Muscle of leg (tissue), 11 donors: ENCODE results near the gene UBAC1. TPM values are rescaled to one million over a fixed set of nuclear protein-coding genes. Genes with fewer than 3 reads are reported as not detected.

Experiments used
- DNase-seq: peaks from one replicate; pipeline ENCODE4 v3.0.0; 2013
- H3K27ac ChIP-seq: one replicate; pipeline ENCODE4 v1.5.1; 2013; ENCODE audit warnings: mild to moderate bottlenecking, low read length, control low read depth
- H3K27me3 ChIP-seq: one replicate; pipeline ENCODE4 v1.6.1; 2013; ENCODE audit warnings: low read length; ENCODE audit not compliant: control insufficient read depth, insufficient read depth
- H3K36me3 ChIP-seq: one replicate; pipeline ENCODE4 v1.6.1; 2013; ENCODE audit warnings: low read length; ENCODE audit not compliant: control insufficient read depth, insufficient read depth
- H3K4me1 ChIP-seq: one replicate; pipeline ENCODE4 v1.6.1; 2013; ENCODE audit warnings: low read length; ENCODE audit not compliant: control insufficient read depth, insufficient read depth
- H3K4me3 ChIP-seq: one replicate; pipeline ENCODE4 v1.5.1; 2013; ENCODE audit warnings: low read length, control low read depth
- H3K9me3 ChIP-seq: replicated peaks from 2 replicates; pipeline ENCODE4 v1.6.1; 2013; ENCODE audit warnings: low read depth, low read length; ENCODE audit not compliant: control insufficient read depth
- WGBS: methylation state at CpG from one replicate; pipeline ENCODE4 v1.1.5; 2013; ENCODE audit warnings: missing lambda C conversion rate; ENCODE audit not compliant: insufficient coverage; 5-methylcytosine and 5-hydroxymethylcytosine counted together
- polyA plus RNA-seq, 8 donors: library from polyadenylated mRNA; unstranded; fragments of 120-200 nt; gene quantifications; one replicate each; pipeline versions ENCODE4 v1.2.1 to v1.2.3, GENCODE V29; 2013; ENCODE audit warnings: inconsistent platforms in 1 of 8, low replicate concordance in 1 of 8; ENCODE audit not compliant: insufficient read length in 8 of 8, insufficient read depth in 1 of 8
- total RNA-seq: library from RNA; stranded (reverse); fragments of 120-200 nt; gene quantifications from one replicate; pipeline ENCODE4 v1.2.4, GENCODE V29; 2013

The UBAC1 gene
- total and polyA plus RNA-seq, 9 donors, result 34.1 to 51.8 (median 40.6) TPM

- no peak overlapping the region for H3K4me3 ChIP-seq
- peaks cover 48% of the 10 kb centered on the region for H3K36me3 ChIP-seq
- H3K27me3 ChIP-seq, result no peaks in the 10 kb centered on the region
- H3K27ac ChIP-seq, result no peak overlapping the region
- no peak for DNase-seq
- no peaks in the 10 kb centered on the region for H3K4me1 ChIP-seq
- H3K9me3 ChIP-seq, result no peaks in the 10 kb centered on the region
- 87% methylated on average over 19 of the region's 21 CpGs for WGBS
Observed at GRCh38 chr9:135929656-135930445, 31.3 kb downstream of the UBAC1 start.

GRCh38 chr9:135928731-135929655 is 32.2 kb downstream of the UBAC1 start:
- H3K4me3 ChIP-seq, result no peak overlapping the region
- no peaks in the 10 kb centered on the region for H3K27me3 ChIP-seq
- DNase-seq, result no peak
- H3K4me1 ChIP-seq, result no peaks in the 10 kb centered on the region
- no peaks in the 10 kb centered on the region for H3K9me3 ChIP-seq
- no peak overlapping the region for H3K27ac ChIP-seq
- peaks cover 43% of the 10 kb centered on the region for H3K36me3 ChIP-seq
- 88% methylated on average over 27 of the region's 27 CpGs for WGBS

- H3K27me3 ChIP-seq, result no peaks in the 10 kb centered on the region
- H3K9me3 ChIP-seq, result no peaks in the 10 kb centered on the region
- H3K27ac ChIP-seq, result no peak overlapping the region
- no peak for DNase-seq
- H3K36me3 ChIP-seq, result peaks cover 36% of the 10 kb centered on the region
- no peak overlapping the region for H3K4me3 ChIP-seq
- no peaks in the 10 kb centered on the region for H3K4me1 ChIP-seq
- WGBS, result 86% methylated on average over 23 of the region's 23 CpGs
Observed at GRCh38 chr9:135928074-135928730, 33.0 kb downstream of the UBAC1 start.

GRCh38 chr9:135927195-135928013 is 33.8 kb downstream of the UBAC1 start:
- no peak for DNase-seq
- H3K4me1 ChIP-seq, result no peaks in the 10 kb centered on the region
- H3K9me3 ChIP-seq, result no peaks in the 10 kb centered on the region
- no peak overlapping the region for H3K27ac ChIP-seq
- H3K27me3 ChIP-seq, result no peaks in the 10 kb centered on the region
- WGBS, result 90% methylated on average over 23 of the region's 25 CpGs
- no peak overlapping the region for H3K4me3 ChIP-seq
- H3K36me3 ChIP-seq, result peaks cover 29% of the 10 kb centered on the region

GRCh38 chr9:135926402-135927194 is 34.6 kb downstream of the UBAC1 start:
- 76% methylated on average over 27 of the region's 27 CpGs for WGBS
- H3K27ac ChIP-seq, result no peak overlapping the region
- H3K4me3 ChIP-seq, result no peak overlapping the region
- DNase-seq, result no peak
- no peaks in the 10 kb centered on the region for H3K27me3 ChIP-seq
- no peaks in the 10 kb centered on the region for H3K4me1 ChIP-seq
- peaks cover 23% of the 10 kb centered on the region for H3K36me3 ChIP-seq
- H3K9me3 ChIP-seq, result no peaks in the 10 kb centered on the region

- 76% methylated on average over 16 of the region's 19 CpGs for WGBS
- no peak overlapping the region for H3K27ac ChIP-seq
- H3K4me1 ChIP-seq, result peaks cover 5% of the 10 kb centered on the region
- H3K27me3 ChIP-seq, result no peaks in the 10 kb centered on the region
- DNase-seq, result no peak
- H3K9me3 ChIP-seq, result no peaks in the 10 kb centered on the region
- no peak overlapping the region for H3K4me3 ChIP-seq
- H3K36me3 ChIP-seq, result peaks cover 14% of the 10 kb centered on the region
Observed at GRCh38 chr9:135925496-135926133, 35.6 kb downstream of the UBAC1 start.

GRCh38 chr9:135924628-135925338 is 36.4 kb downstream of the UBAC1 start:
- Histone ChIP-seq H3K27me3 (no peaks in the 10 kb centered on the region), H3K9me3 (peaks cover 1% of the 10 kb centered on the region), H3K36me3 (peaks cover 8% of the 10 kb centered on the region), H3K27ac (no peak overlapping the region), H3K4me1 (peaks cover 5% of the 10 kb centered on the region), H3K4me3 (no peak overlapping the region)
- WGBS, result 82% methylated on average over 27 of the region's 27 CpGs
- no peak for DNase-seq

GRCh38 chr9:135923508-135923907 is 37.7 kb downstream of the UBAC1 start:
- Histone ChIP-seq H3K36me3 (peaks cover 8% of the 10 kb centered on the region), H3K4me1 (peaks cover 5% of the 10 kb centered on the region), H3K9me3 (peaks cover 13% of the 10 kb centered on the region), H3K4me3 (no peak overlapping the region), H3K27me3 (no peaks in the 10 kb centered on the region), H3K27ac (no peak overlapping the region)
- DNase-seq, result no peak
- 78% methylated on average over 11 of the region's 13 CpGs for WGBS
